Body of pancreas (tissue), 4 donors: Measurements from ENCODE around the gene FLYWCH1.

ENCODE experiments used
- CTCF ChIP-seq, 7 experiments: fragments of 450-650 bp in 4 of 7; fragments of 200-600 bp in 3 of 7; sonication (generic) in 3 of 7; IDR thresholded peaks; one replicate each; pipeline ENCODE4 v1.5.1; 2016 to 2019; ENCODE audit warnings: antibody characterized with exemption in 7 of 7
- POLR2A ChIP-seq, 3 donors: fragments of 450-650 bp; IDR thresholded peaks; one replicate each; pipeline ENCODE4 v1.6.1; 2016; ENCODE audit warnings: antibody characterized with exemption in 3 of 3, mild to moderate bottlenecking in 2 of 3

- TF ChIP-seq CTCF (IDR thresholded peaks at IDR 0.05) (peak; percentile 72 to 94 (median 91)), POLR2A (IDR thresholded peaks at IDR 0.05) (no peak)
Measured at GRCh38 chr16:2919511-2920255, 8.0 kb downstream of the FLYWCH1 start.
